ENCODE measurements around the gene GABRA5.

GABRA5 gene

GRCh38 chr15:26970712-26971210 is 103.9 kb downstream of the GABRA5 start, which contains the start of gene GABRG3:
TSS of gene GABRG3 (plus strand) at chr15:26971181.
- Histone ChIP-seq H3K9me3 (ENCODE audit: low read length) (no peaks in the 10 kb centered on the region), H3K36me3 (ENCODE audit: insufficient read depth, low read length) (no peaks in the 10 kb centered on the region), H3K4me1 (ENCODE audit: insufficient read depth, low read length) (no peaks in the 10 kb centered on the region), H3K9ac (ENCODE audit: low read length) (no peak within 1 kb of the TSS), H3K27me3 (ENCODE audit: control insufficient read depth in 1 of 2, insufficient read depth in 2 of 2, low read length in 2 of 2) (peaks cover 0 to 4% of the 10 kb centered on the region in 2 donors), H3K4me3 (ENCODE audit: low read depth in 1 of 2, low read length in 2 of 2) (no peak within 1 kb of the TSS), H3K27ac (ENCODE audit: low read depth, low read length) (no peak within 1 kb of the TSS)

DNA sequence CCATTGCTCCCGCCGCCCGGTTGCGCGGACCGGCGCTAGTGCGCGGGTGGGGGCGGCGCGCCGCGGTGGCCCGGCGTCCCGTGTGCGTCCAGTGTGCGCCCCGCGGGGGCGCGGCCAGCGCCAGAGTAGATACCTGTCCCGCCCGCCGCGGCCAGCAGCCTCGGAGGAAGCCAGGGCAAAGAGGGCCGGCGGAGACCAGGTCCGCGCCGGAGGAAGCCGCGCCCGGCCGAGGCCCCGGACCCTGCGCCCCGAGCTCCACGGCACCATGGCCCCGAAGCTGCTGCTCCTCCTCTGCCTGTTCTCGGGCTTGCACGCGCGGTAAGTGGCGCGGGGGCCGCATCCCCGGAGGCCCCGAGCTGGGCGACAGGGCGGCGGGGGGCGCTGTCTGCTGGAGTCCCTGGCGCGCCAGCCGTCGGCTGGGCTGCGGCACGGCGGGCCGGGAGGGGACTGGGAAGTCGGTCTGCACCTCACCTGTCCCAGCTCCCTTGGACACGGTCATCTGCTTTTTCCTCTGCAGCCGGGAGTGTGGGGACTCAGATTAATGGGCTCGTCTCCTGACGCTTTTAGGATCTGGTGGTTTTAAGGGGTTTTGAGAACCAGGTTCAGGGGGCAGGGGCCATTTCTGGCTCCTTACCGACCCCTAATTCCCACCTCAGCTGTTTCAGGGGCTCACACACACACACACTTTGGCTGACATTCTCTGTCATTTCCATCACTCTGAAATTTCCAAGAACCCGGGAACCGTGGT is 104.6 kb downstream of the GABRA5 start:
- peaks cover 0 to 4% of the 10 kb centered on the region in 2 donors for H3K27me3 ChIP-seq (ENCODE audit: control insufficient read depth in 1 of 2, insufficient read depth in 2 of 2, low read length in 2 of 2)
- H3K27ac ChIP-seq (ENCODE audit: low read depth, low read length) = no peak overlapping the region
- no peaks in the 10 kb centered on the region for H3K9me3 ChIP-seq (ENCODE audit: low read length)
- H3K4me1 ChIP-seq (ENCODE audit: insufficient read depth, low read length) = no peaks in the 10 kb centered on the region
- no peak overlapping the region for H3K4me3 ChIP-seq (ENCODE audit: low read depth in 1 of 2, low read length in 2 of 2)
- H3K36me3 ChIP-seq (ENCODE audit: insufficient read depth, low read length) = no peaks in the 10 kb centered on the region
- H3K9ac ChIP-seq (ENCODE audit: low read length) = no peak overlapping the region

- Histone ChIP-seq H3K9me3 (ENCODE audit: low read length) (no peaks in the 10 kb centered on the region), H3K9ac (ENCODE audit: low read length) (no peak overlapping the region), H3K27ac (ENCODE audit: low read depth, low read length) (no peak overlapping the region), H3K36me3 (ENCODE audit: insufficient read depth, low read length) (no peaks in the 10 kb centered on the region), H3K4me1 (ENCODE audit: insufficient read depth, low read length) (no peaks in the 10 kb centered on the region), H3K27me3 (ENCODE audit: control insufficient read depth in 1 of 2, insufficient read depth in 2 of 2, low read length in 2 of 2) (peaks cover 0 to 4% of the 10 kb centered on the region in 2 donors), H3K4me3 (ENCODE audit: low read depth in 1 of 2, low read length in 2 of 2) (no peak overlapping the region)
These were observed 105.8 kb downstream of the GABRA5 start for GRCh38 chr15:26972636-26973035.

DNA sequence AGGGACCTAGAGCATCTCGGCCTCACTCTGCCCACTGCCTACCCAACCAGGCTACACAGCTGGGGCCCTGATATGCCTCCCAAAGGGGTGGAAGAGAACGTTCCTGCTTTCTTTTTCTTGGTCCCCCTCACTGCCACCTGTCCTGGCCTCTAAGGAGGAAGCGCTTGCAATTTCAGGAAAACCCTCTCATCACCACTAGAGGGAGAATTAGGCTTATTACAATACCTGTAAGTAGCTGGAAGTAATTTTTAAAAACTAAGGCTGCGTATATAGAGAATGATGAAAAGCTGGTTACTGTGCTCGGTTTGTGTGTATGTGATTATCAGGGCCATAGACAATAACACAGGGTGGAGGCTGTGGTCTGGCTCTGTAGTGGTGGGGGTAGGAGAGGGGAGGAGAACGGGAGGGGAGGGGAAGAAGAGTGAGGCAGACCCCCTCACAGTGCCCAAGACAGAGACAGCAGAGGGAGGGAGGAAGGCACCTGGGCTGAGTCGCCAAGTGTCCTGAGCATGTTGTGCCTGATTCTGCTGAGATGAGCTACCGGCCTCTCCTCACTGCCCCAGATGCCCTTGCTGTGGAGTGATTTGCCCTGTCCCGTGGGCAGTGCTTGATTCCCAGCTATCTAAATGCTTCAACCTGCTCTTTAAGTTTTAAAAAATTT is 107.4 kb downstream of the GABRA5 start:
- Histone ChIP-seq H3K9me3 (ENCODE audit: low read length) (no peaks in the 10 kb centered on the region), H3K27me3 (ENCODE audit: control insufficient read depth in 1 of 2, insufficient read depth in 2 of 2, low read length in 2 of 2) (peaks cover 0 to 4% of the 10 kb centered on the region in 2 donors), H3K9ac (ENCODE audit: low read length) (no peak overlapping the region), H3K27ac (ENCODE audit: low read depth, low read length) (no peak overlapping the region), H3K36me3 (ENCODE audit: insufficient read depth, low read length) (no peaks in the 10 kb centered on the region), H3K4me1 (ENCODE audit: insufficient read depth, low read length) (no peaks in the 10 kb centered on the region), H3K4me3 (ENCODE audit: low read depth in 1 of 2, low read length in 2 of 2) (no peak overlapping the region)

- Histone ChIP-seq H3K9ac (ENCODE audit: low read length) (no peak overlapping the region), H3K27ac (ENCODE audit: low read depth, low read length) (no peak overlapping the region), H3K36me3 (ENCODE audit: insufficient read depth, low read length) (no peaks in the 10 kb centered on the region), H3K27me3 (ENCODE audit: control insufficient read depth in 1 of 2, insufficient read depth in 2 of 2, low read length in 2 of 2) (no peaks in the 10 kb centered on the region), H3K4me1 (ENCODE audit: insufficient read depth, low read length) (no peaks in the 10 kb centered on the region), H3K9me3 (ENCODE audit: low read length) (no peaks in the 10 kb centered on the region), H3K4me3 (ENCODE audit: low read depth in 1 of 2, low read length in 2 of 2) (no peak overlapping the region)
These were observed 114.6 kb downstream of the GABRA5 start for GRCh38 chr15:26981492-26981891.

GRCh38 chr15:26983822-26984221 is 117.0 kb downstream of the GABRA5 start:
- no peaks in the 10 kb centered on the region for H3K27me3 ChIP-seq (ENCODE audit: control insufficient read depth in 1 of 2, insufficient read depth in 2 of 2, low read length in 2 of 2)
- H3K9me3 ChIP-seq (ENCODE audit: low read length) = no peaks in the 10 kb centered on the region
- no peaks in the 10 kb centered on the region for H3K4me1 ChIP-seq (ENCODE audit: insufficient read depth, low read length)
- H3K27ac ChIP-seq (ENCODE audit: low read depth, low read length) = no peak overlapping the region
- no peaks in the 10 kb centered on the region for H3K36me3 ChIP-seq (ENCODE audit: insufficient read depth, low read length)
- H3K9ac ChIP-seq (ENCODE audit: low read length) = no peak overlapping the region
- no peak overlapping the region for H3K4me3 ChIP-seq (ENCODE audit: low read depth in 1 of 2, low read length in 2 of 2)

DNA sequence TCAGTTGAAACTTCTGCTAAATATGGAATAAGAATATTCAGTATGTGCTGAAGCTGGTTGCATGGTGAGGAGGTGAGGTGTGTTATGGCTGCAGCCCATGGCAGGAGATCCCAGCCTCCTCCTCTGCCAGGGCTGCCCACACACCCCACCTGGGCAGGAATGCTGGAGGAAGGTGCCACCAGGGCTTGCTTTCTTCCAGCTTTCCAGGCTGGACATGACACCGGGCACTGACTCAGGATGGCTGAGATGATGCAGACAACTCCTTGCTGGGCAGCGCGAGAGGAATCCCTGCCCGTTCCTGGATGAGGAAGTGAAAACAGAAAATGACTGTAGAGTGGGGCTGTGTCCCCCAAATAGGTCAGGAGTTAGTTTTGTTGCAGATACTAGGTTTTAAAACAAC is 118.2 kb downstream of the GABRA5 start:
- Histone ChIP-seq H3K4me1 (ENCODE audit: insufficient read depth, low read length) (no peaks in the 10 kb centered on the region), H3K4me3 (ENCODE audit: low read depth in 1 of 2, low read length in 2 of 2) (no peak overlapping the region)

GRCh38 chr15:26996250-26996649 is 129.4 kb downstream of the GABRA5 start:
- Histone ChIP-seq H3K36me3 (ENCODE audit: insufficient read depth, low read length) (no peaks in the 10 kb centered on the region), H3K9ac (ENCODE audit: low read length) (no peak overlapping the region), H3K4me1 (ENCODE audit: insufficient read depth, low read length) (no peaks in the 10 kb centered on the region), H3K9me3 (ENCODE audit: low read length) (no peaks in the 10 kb centered on the region), H3K27ac (ENCODE audit: low read depth, low read length) (no peak overlapping the region), H3K4me3 (ENCODE audit: low read depth in 1 of 2, low read length in 2 of 2) (no peak overlapping the region), H3K27me3 (ENCODE audit: control insufficient read depth in 1 of 2, insufficient read depth in 2 of 2, low read length in 2 of 2) (no peaks in the 10 kb centered on the region)

More for the DNA sequence above, 118.2 kb downstream of the GABRA5 start:
- no peaks in the 10 kb centered on the region for H3K9me3 ChIP-seq (ENCODE audit: low read length)
- no peak overlapping the region for H3K27ac ChIP-seq (ENCODE audit: low read depth, low read length)
- H3K27me3 ChIP-seq (ENCODE audit: control insufficient read depth in 1 of 2, insufficient read depth in 2 of 2, low read length in 2 of 2) = no peaks in the 10 kb centered on the region
- H3K9ac ChIP-seq (ENCODE audit: low read length) = no peak overlapping the region
- no peaks in the 10 kb centered on the region for H3K36me3 ChIP-seq (ENCODE audit: insufficient read depth, low read length)

Data from muscle layer of colon (tissue), 2 donors.